K562 (cell line): ENCODE measurements around the gene PRPH2. TPM values are rescaled to one million over a fixed set of nuclear protein-coding genes. Genes with fewer than 3 reads are reported as not detected.

ENCODE experiments used
- AFF4 ChIP-seq: sonication (generic); formaldehyde crosslinking; IDR thresholded peaks from 2 replicates; pipeline ENCODE4 v1.8.0; 2023; ENCODE audit warnings: mild to moderate bottlenecking, missing genetic modification reagents
- CBX1 ChIP-seq: sonication (generic); IDR thresholded peaks from 2 replicates; pipeline ENCODE4 v1.6.1; 2016; ENCODE audit warnings: antibody characterized with exemption, low read depth, mild to moderate bottlenecking
- CBX8 ChIP-seq: fragments of 200-600 bp; sonication (generic); IDR thresholded peaks from 2 replicates; pipeline ENCODE4 v1.6.1; 2012; ENCODE audit warnings: borderline replicate concordance, mixed run types, low read depth, mild to moderate bottlenecking, moderate library complexity, mixed read lengths, low read length, control low read depth, inconsistent platforms; ENCODE audit not compliant: poor library complexity, severe bottlenecking; ENCODE audit errors: extremely low read depth
- DACH1 ChIP-seq: fragments of 450-650 bp; IDR thresholded peaks from 2 replicates; pipeline ENCODE4 v1.6.1; 2018; ENCODE audit not compliant: partially characterized antibody
- DLX4 ChIP-seq: fragments of 250-450 bp; sonication (Bioruptor Pico); IDR thresholded peaks from 2 replicates; pipeline ENCODE4 v1.6.1; 2021; ENCODE audit warnings: mild to moderate bottlenecking
- FOXK2 ChIP-seq, 2 experiments: fragments of 450-650 bp; IDR thresholded peaks in 1 of 2; conservative IDR thresholded peaks in 1 of 2; 2 replicates each; pipeline ENCODE4 v1.6.1; 2016; ENCODE audit warnings: low read depth in 2 of 2, mild to moderate bottlenecking in 1 of 2
- HEY1 ChIP-seq: fragments of 250-450 bp; sonication (Bioruptor Pico); IDR thresholded peaks from 2 replicates; pipeline ENCODE4 v1.5.0; 2020; ENCODE audit warnings: mild to moderate bottlenecking, moderate library complexity, borderline replicate concordance
- MCM3 ChIP-seq: fragments of 450-650 bp; IDR thresholded peaks from 2 replicates; pipeline ENCODE4 v1.6.1; 2016
- OTX1 ChIP-seq: fragments of 450-650 bp; formaldehyde crosslinking; IDR thresholded peaks from 2 replicates; pipeline ENCODE4 v1.4.0; 2022; ENCODE audit warnings: mild to moderate bottlenecking
- PTTG1 ChIP-seq: fragments of 450-650 bp; IDR thresholded peaks from 2 replicates; pipeline ENCODE4 v1.6.1; 2016; ENCODE audit warnings: low read depth, mild to moderate bottlenecking, missing genetic modification characterization, missing compliant biosample characterization
- PURB ChIP-seq: sonication (generic); formaldehyde crosslinking; IDR thresholded peaks from 2 replicates; pipeline ENCODE4 v1.9.0; 2021; ENCODE audit warnings: low read depth, mild to moderate bottlenecking, missing genetic modification reagents
- RFX5 ChIP-seq: IDR thresholded peaks from 2 replicates; pipeline ENCODE4 v1.6.1; 2011; ENCODE audit warnings: low read depth, mild to moderate bottlenecking, improper control_type of control experiment, low read length
- SNAPC5 ChIP-seq: fragments of 250-450 bp; sonication (Bioruptor Pico); IDR thresholded peaks from 2 replicates; pipeline ENCODE4 v1.8.0; 2021; ENCODE audit warnings: moderate library complexity, mild to moderate bottlenecking, inconsistent platforms
- SUPT5H ChIP-seq: fragments of 450-650 bp; IDR thresholded peaks from 2 replicates; pipeline ENCODE4 v1.6.1; 2016
- USF1 ChIP-seq: sonication (generic); formaldehyde crosslinking; IDR thresholded peaks from 2 replicates; pipeline ENCODE4 v1.9.0; 2022; ENCODE audit warnings: mild to moderate bottlenecking, missing genetic modification reagents
- ZBTB2 ChIP-seq: fragments of 450-650 bp; IDR thresholded peaks from 2 replicates; pipeline ENCODE4 v1.6.1; 2016; ENCODE audit warnings: antibody characterized with exemption
- ZNF134 ChIP-seq: fragments of 250-450 bp; sonication (Bioruptor Pico); conservative IDR thresholded peaks from 2 replicates; pipeline ENCODE4 v1.4.0; 2020
- ZNF444 ChIP-seq: fragments of 250-450 bp; sonication (Bioruptor Pico); IDR thresholded peaks from 2 replicates; pipeline ENCODE4 v1.4.0; 2020; ENCODE audit warnings: mild to moderate bottlenecking, moderate library complexity
- ZNF511 ChIP-seq: sonication (generic); formaldehyde crosslinking; IDR thresholded peaks from 2 replicates; pipeline ENCODE4 v1.8.0; 2022; ENCODE audit warnings: mild to moderate bottlenecking, missing genetic modification reagents
- ZNF551 ChIP-seq: fragments of 250-450 bp; sonication (Bioruptor Pico); IDR thresholded peaks from 2 replicates; pipeline ENCODE4 v1.5.0; 2021; ENCODE audit warnings: mild to moderate bottlenecking, moderate library complexity
- polyA plus RNA-seq, 8 experiments: library from polyadenylated mRNA; depleted of rRNA in 4 of 8; stranded (reverse) in 5 of 8; unstranded in 3 of 8; fragments of >200 nt; fragmentation: Nextera tagmentation in 2 of 8; fragmentation: Illumina TruSeq in 1 of 8; extraction: Ambion mirVana in 2 of 8; extraction: Trizol in 1 of 8; gene quantifications; 2 replicates each; pipeline versions ENCODE4 v1.2.1 to v1.2.3, GENCODE V29; 2011 to 2014; ENCODE audit warnings: inconsistent platforms in 1 of 8, missing spikeins in 1 of 8
- total RNA-seq, 7 experiments: library from RNA; depleted of rRNA in 6 of 7; stranded (reverse); fragments of >200 nt in 6 of 7; fragmentation: Illumina TruSeq in 2 of 7; extraction: Trizol in 2 of 7; gene quantifications; 2 replicates each; pipeline versions ENCODE4 v1.2.1 to v1.2.3, GENCODE V29; 2011 to 2021; ENCODE audit warnings: low replicate concordance in 1 of 7

PRPH2 gene
- total and polyA plus RNA-seq, 9 of the 15 experiments (the other 6 are each of a cell fraction or from before 2014, with no cell fraction given), result 0.03 to 0.11 (median 0.03) TPM; not detected in 5

GRCh38 chr6:42746463-42747391 lies 24.3 kb upstream of the PRPH2 start (continued):
- TF ChIP-seq ZBTB2 (no peak; the same call in 1 of the 2 replicates), MCM3 (no peak), HEY1 (CRISPR knock-in tag) (no peak), ZNF444 (CRISPR knock-in tag) (no peak), CBX8 (no peak), DACH1 (no peak), PURB (no peak), OTX1 (CRISPR knock-in tag) (peak; percentile 44; the same call in 1 of the 2 replicates), ZNF551 (CRISPR knock-in tag) (no peak), PTTG1 (no peak), AFF4 (CRISPR knock-in tag) (peak; percentile 60), CBX1 (peak; percentile 77; the same call in 1 of the 2 replicates), SUPT5H (peak; percentile 83), SNAPC5 (CRISPR knock-in tag) (no peak), RFX5 (no peak), DLX4 (no peak), ZNF134 (CRISPR knock-in tag) (no peak), ZNF511 (CRISPR knock-in tag) (peak; percentile 44; the same call in 1 of the 2 replicates), FOXK2 (conservative IDR thresholded peaks at IDR 0.05 in 1 of 2, IDR thresholded peaks at IDR 0.05 in 1 of 2; ENCODE audit: low read depth in 2 of 2) (no peak; a peak in 1 of 4 replicates), USF1 (CRISPR knock-in tag) (no peak)
